ENCODE results near the gene DOCK1. TPM values are rescaled to one million over a fixed set of nuclear protein-coding genes. Genes with fewer than 3 reads are reported as not detected.

DOCK1 gene
- polyA plus RNA-seq, 1 experiment, result 37.9 TPM

DNA sequence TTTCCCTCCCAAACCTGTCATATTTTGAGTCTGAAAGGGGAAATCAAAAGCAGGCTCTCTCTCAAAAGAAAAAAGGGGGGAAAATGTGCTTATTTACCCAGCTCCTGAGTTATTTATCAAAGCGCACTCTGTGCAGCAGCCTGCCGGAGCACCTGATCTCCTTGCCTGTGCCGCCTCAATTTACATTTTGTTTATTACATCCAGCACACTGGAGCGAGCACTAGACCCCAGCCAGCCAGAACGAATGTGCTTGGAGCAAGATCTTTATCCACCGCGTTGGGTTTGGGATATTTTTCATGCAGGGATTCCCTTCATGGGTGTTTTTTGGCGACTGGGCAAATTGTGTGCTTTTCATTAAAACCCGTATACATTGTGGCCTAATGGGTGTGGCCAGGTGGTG lies 453.1 kb downstream of the DOCK1 start:
- ChIA-PET CTCF (interaction anchor here (1.5 kb wide), 1 partner anchor 10 kb away, joined by 3 read pairs; no protein-coding TSS in a partner anchor), POLR2A (no interaction called here)
- no peak for DNase-seq (ENCODE audit: low read depth, low spot score)
- TF ChIP-seq, protein P1, sequence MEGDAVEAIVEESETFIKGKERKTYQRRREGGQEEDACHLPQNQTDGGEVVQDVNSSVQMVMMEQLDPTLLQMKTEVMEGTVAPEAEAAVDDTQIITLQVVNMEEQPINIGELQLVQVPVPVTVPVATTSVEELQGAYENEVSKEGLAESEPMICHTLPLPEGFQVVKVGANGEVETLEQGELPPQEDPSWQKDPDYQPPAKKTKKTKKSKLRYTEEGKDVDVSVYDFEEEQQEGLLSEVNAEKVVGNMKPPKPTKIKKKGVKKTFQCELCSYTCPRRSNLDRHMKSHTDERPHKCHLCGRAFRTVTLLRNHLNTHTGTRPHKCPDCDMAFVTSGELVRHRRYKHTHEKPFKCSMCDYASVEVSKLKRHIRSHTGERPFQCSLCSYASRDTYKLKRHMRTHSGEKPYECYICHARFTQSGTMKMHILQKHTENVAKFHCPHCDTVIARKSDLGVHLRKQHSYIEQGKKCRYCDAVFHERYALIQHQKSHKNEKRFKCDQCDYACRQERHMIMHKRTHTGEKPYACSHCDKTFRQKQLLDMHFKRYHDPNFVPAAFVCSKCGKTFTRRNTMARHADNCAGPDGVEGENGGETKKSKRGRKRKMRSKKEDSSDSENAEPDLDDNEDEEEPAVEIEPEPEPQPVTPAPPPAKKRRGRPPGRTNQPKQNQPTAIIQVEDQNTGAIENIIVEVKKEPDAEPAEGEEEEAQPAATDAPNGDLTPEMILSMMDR (IDR thresholded peaks at IDR 0.05; ENCODE audit: low read depth, low read length), result no peak
- H3K27ac ChIP-seq (ENCODE audit: low read depth, low read length), result no peak overlapping the region
- no peak overlapping the region for H3K4me3 ChIP-seq (ENCODE audit: low read depth, low read length)
- no peaks in the 10 kb centered on the region for H3K27me3 ChIP-seq (ENCODE audit: control insufficient read depth, insufficient read depth, low read length)
- H3K9me3 ChIP-seq (ENCODE audit: control insufficient read depth, insufficient read depth, low read length), result no peaks in the 10 kb centered on the region

DNA sequence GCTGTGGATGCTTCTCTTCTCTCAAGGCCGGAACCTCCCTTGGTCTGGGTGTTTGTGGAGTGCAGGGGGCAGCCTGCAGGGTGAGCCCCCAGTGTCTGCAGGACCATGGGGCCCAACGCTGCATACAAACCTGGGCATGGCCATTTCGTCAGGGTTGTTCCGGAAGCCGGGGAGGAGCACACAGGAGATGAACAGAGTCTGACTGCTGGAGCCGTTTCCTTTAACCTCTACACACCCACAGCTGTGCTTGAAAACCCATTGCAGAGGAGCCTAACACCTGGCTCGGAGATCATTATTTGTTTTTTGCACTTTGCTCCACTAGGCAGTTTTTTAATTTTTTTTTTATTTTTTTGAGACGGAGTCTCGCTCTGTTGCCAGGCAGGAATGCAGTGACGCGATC lies 458.8 kb downstream of the DOCK1 start:
- Histone ChIP-seq H3K4me3 (ENCODE audit: low read depth, low read length) (no peak overlapping the region), H3K9me3 (ENCODE audit: control insufficient read depth, insufficient read depth, low read length) (no peaks in the 10 kb centered on the region), H3K27ac (ENCODE audit: low read depth, low read length) (no peak overlapping the region), H3K27me3 (ENCODE audit: control insufficient read depth, insufficient read depth, low read length) (no peaks in the 10 kb centered on the region)
- ChIA-PET POLR2A (no interaction called here), CTCF (interaction anchor here (1.6 to 2.4 kb wide), 2 partner anchors 8 to 9 kb away, joined by 4 to 10 read pairs; no protein-coding TSS in a partner anchor)
- TF ChIP-seq, protein P1 (IDR thresholded peaks at IDR 0.05; ENCODE audit: low read depth, low read length), result no peak
- DNase-seq (ENCODE audit: low read depth, low spot score), result no peak

DNA sequence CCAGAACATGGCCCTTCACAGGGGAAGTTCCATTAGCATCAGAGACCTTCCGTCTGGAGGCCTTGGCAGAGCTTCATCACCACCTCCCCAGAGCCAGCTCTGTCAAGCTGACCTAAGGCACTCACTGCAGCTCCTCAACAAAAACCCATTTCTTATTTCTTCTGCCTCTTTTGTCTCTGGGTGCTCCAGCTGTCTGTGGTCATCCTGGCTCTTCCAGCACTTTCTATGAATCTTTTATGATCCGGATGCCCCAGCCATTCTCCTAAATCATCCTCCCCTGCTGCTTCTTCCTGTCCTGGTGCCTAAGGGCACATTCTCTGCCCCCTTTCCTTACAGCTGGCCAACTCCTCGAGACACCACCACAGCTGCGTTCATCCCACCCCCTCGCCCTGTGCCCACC lies 462.9 kb downstream of the DOCK1 start:
- DNase-seq (ENCODE audit: low read depth, low spot score), result no peak
- no peak overlapping the region for H3K4me3 ChIP-seq (ENCODE audit: low read depth, low read length)
- H3K27ac ChIP-seq (ENCODE audit: low read depth, low read length), result no peak overlapping the region
- no peaks in the 10 kb centered on the region for H3K9me3 ChIP-seq (ENCODE audit: control insufficient read depth, insufficient read depth, low read length)
- ChIA-PET POLR2A (no interaction called here), CTCF (interaction anchor here (2.1 kb wide), 1 partner anchor 13 kb away, joined by 11 read pairs; no protein-coding TSS in a partner anchor)
- H3K27me3 ChIP-seq (ENCODE audit: control insufficient read depth, insufficient read depth, low read length), result no peaks in the 10 kb centered on the region
- TF ChIP-seq, protein P1 (IDR thresholded peaks at IDR 0.05; ENCODE audit: low read depth, low read length), result no peak

DNA sequence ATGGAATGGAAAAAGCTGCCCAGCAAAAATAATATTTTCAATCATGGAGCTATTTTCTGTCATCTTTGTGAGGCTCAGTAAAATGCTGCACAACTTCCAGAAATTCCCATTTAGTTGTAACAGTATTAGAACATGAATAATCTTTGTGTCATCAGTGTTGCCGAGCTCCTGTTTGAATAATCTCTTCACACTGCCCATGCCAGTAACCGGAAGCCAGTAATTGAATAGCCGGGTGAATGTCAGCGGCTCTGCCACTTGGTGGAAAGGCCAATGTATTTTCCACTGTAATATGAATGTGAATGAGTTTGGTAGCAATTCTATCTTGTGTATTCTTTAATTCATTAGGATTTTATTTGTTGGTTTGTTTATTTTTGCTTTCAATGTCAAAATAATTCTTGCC lies 463.7 kb downstream of the DOCK1 start:
- TF ChIP-seq, protein P1 (IDR thresholded peaks at IDR 0.05; ENCODE audit: low read depth, low read length), result no peak
- Histone ChIP-seq H3K27me3 (ENCODE audit: control insufficient read depth, insufficient read depth, low read length) (no peaks in the 10 kb centered on the region), H3K9me3 (ENCODE audit: control insufficient read depth, insufficient read depth, low read length) (no peaks in the 10 kb centered on the region), H3K27ac (ENCODE audit: low read depth, low read length) (no peak overlapping the region), H3K4me3 (ENCODE audit: low read depth, low read length) (no peak overlapping the region)
- CTCF ChIA-PET, result interaction anchor here (2.1 kb wide), 1 partner anchor 14 kb away, joined by 11 read pairs; no protein-coding TSS in a partner anchor
- DNase-seq (ENCODE audit: low read depth, low spot score), result no peak
- POLR2A ChIA-PET, result no interaction called here

DNA sequence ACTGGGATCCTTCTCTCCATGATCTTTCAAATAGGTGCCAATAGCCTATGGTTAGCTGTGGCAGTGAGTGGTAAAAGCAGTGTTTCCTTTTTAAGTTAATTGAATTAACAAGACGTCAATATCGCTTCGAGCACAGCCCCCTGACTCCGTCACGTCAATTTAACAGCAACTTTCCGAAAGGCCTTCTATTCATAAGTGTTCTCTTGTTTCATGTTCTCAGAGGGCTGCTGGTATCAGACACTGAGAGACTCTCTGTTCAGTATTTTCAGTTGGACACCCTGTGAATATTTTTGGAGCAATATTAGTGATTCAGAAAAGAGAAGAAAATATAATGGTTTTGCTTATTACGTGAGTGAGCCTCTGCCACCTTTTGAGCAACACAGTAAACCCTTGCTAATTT lies 465.4 kb downstream of the DOCK1 start:
- no peak overlapping the region for H3K27ac ChIP-seq (ENCODE audit: low read depth, low read length)
- DNase-seq (ENCODE audit: low read depth, low spot score), result no peak
- POLR2A ChIA-PET, result no interaction called here
- H3K9me3 ChIP-seq (ENCODE audit: control insufficient read depth, insufficient read depth, low read length), result no peaks in the 10 kb centered on the region
- no peaks in the 10 kb centered on the region for H3K27me3 ChIP-seq (ENCODE audit: control insufficient read depth, insufficient read depth, low read length)
- H3K4me3 ChIP-seq (ENCODE audit: low read depth, low read length), result no peak overlapping the region
- CTCF ChIA-PET, result interaction anchor here (0.9 kb wide), 1 partner anchor 16 kb away, joined by 3 read pairs; no protein-coding TSS in a partner anchor
- TF ChIP-seq, protein P1 (IDR thresholded peaks at IDR 0.05; ENCODE audit: low read depth, low read length), result no peak

Data from AG04450 (cell line).